ENCODE data around the gene EPB41L4B.

- TF ChIP-seq CTCF (conservative IDR thresholded peaks at IDR 0.05 in 1 of 2, IDR thresholded peaks at IDR 0.05 in 1 of 2; ENCODE audit: extremely low read depth in 1 of 2, insufficient read depth in 1 of 2, low read depth in 1 of 2, low read length in 2 of 2) (no peak), EZH2 (IDR thresholded peaks at IDR 0.05; ENCODE audit: borderline replicate concordance, low read length) (no peak)
These were observed 11.6 kb downstream of the EPB41L4B start for GRCh38 chr9:109309282-109309681.
